GM12873 (cell line): ENCODE measurements around the gene ARHGEF10L.

ENCODE experiments used
- CTCF ChIP-seq: IDR thresholded peaks from 2 replicates; pipeline ENCODE4 v1.5.1; 2012; ENCODE audit warnings: low read depth, mild to moderate bottlenecking, moderate library complexity, low read length, control low read depth; ENCODE audit not compliant: insufficient read depth; ENCODE audit errors: missing control alignments

The ARHGEF10L gene

GRCh38 chr1:17609529-17609928 is 70.0 kb downstream of the ARHGEF10L start:
- no peak for TF ChIP-seq CTCF

- TF ChIP-seq CTCF = no peak
These were observed 70.6 kb downstream of the ARHGEF10L start for GRCh38 chr1:17610085-17610484.

- TF ChIP-seq CTCF = no peak
These were observed 71.2 kb downstream of the ARHGEF10L start for GRCh38 chr1:17610713-17611112.

- no peak for TF ChIP-seq CTCF
These were observed 72.5 kb downstream of the ARHGEF10L start for GRCh38 chr1:17611991-17612390.

GRCh38 chr1:17612831-17613230 is 73.3 kb downstream of the ARHGEF10L start:
- no peak for TF ChIP-seq CTCF

GRCh38 chr1:17614586-17614985 is 75.1 kb downstream of the ARHGEF10L start:
- TF ChIP-seq CTCF = no peak

GRCh38 chr1:17615157-17615556 is 75.7 kb downstream of the ARHGEF10L start:
- TF ChIP-seq CTCF = no peak
